Measurements from ENCODE around the gene INPP5E.

DNA sequence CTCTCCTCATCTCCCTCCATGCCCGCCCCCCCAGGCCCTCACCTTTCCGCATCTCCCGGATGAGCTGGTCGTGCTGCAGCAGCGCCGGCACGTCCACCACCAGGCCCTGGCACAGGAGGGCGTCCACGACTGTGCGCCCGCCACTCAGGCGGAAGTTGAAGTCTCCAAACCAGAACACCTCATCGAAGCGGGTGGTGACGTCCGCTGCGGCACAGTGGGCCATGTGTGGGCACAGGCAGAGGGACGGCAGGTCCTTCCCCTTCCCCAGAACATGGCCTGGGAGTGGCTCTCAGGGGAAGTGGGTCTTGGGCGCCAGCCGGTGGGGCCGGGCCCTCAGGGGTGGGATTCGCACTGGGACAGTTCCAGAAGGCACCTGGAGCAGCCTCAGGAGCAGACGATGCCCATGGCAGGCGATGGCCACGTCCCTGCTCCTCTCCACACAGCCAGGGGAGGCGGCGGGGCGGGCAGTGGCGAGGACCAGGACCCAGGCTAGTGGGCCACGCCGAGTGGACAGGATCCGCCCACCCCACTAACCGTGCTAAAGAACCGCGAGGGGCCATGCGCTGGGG is 7.8 kb downstream of the INPP5E start:
- TF ChIP-seq, protein P1, sequence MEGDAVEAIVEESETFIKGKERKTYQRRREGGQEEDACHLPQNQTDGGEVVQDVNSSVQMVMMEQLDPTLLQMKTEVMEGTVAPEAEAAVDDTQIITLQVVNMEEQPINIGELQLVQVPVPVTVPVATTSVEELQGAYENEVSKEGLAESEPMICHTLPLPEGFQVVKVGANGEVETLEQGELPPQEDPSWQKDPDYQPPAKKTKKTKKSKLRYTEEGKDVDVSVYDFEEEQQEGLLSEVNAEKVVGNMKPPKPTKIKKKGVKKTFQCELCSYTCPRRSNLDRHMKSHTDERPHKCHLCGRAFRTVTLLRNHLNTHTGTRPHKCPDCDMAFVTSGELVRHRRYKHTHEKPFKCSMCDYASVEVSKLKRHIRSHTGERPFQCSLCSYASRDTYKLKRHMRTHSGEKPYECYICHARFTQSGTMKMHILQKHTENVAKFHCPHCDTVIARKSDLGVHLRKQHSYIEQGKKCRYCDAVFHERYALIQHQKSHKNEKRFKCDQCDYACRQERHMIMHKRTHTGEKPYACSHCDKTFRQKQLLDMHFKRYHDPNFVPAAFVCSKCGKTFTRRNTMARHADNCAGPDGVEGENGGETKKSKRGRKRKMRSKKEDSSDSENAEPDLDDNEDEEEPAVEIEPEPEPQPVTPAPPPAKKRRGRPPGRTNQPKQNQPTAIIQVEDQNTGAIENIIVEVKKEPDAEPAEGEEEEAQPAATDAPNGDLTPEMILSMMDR (IDR thresholded peaks at IDR 0.05 in 8 of 11, conservative IDR thresholded peaks at IDR 0.05 in 3 of 11) = no peak
- TF ChIP-seq POLR2AphosphoS5 (IDR thresholded peaks at IDR 0.05) (no peak), POLR2A (IDR thresholded peaks at IDR 0.05) (no peak)
